Measurements from ENCODE around the gene CPSF7.

The CPSF7 gene

GRCh38 chr11:61375761-61376108 lies 54.0 kb downstream of the CPSF7 start:
- Histone ChIP-seq H3K4me2 (ENCODE audit: low read depth, low read length, poor library complexity, severe bottlenecking) (no peak overlapping the region), H3K9me3 (ENCODE audit: insufficient read depth, low read length) (peaks cover 20% of the 10 kb centered on the region; the same call in 1 of the 2 replicates), H3F3A (ENCODE audit: insufficient read depth) (peaks cover 12% of the 10 kb centered on the region; the same call in 1 of the 2 replicates), H3K9ac (ENCODE audit: low read length) (no peak overlapping the region), H2AFZ (ENCODE audit: low read depth, low read length, severe bottlenecking) (no peak overlapping the region), H3K27ac (ENCODE audit: low read depth, low read length) (no peak overlapping the region), H3K27me3 (ENCODE audit: low read length) (no peaks in the 10 kb centered on the region), H3K36me3 (ENCODE audit: low read length) (peaks cover 25% of the 10 kb centered on the region), H3K9me2 (replicated peaks; ENCODE audit: insufficient read depth, low read length) (no peaks in the 10 kb centered on the region), H4K20me1 (ENCODE audit: low read depth, low read length) (no peaks in the 10 kb centered on the region), H3K79me2 (ENCODE audit: insufficient read depth, low read length) (no peaks in the 10 kb centered on the region), H3K4me3 (ENCODE audit: insufficient read depth, low read length, poor library complexity, severe bottlenecking) (no peak overlapping the region)
- TF ChIP-seq CTCF (IDR thresholded peaks at IDR 0.05; ENCODE audit: insufficient read depth, low read length, poor library complexity, severe bottlenecking) (no peak), EZH2phosphoT487 (conservative IDR thresholded peaks at IDR 0.05; ENCODE audit: low read length) (no peak)

- Histone ChIP-seq H3K27ac (ENCODE audit: low read depth, low read length) (no peak overlapping the region), H3K9me3 (ENCODE audit: insufficient read depth, low read length) (peaks cover 20% of the 10 kb centered on the region; the same call in 1 of the 2 replicates), H4K20me1 (ENCODE audit: low read depth, low read length) (no peaks in the 10 kb centered on the region), H3K4me2 (ENCODE audit: low read depth, low read length, poor library complexity, severe bottlenecking) (no peak overlapping the region), H3K9ac (ENCODE audit: low read length) (no peak overlapping the region), H3K36me3 (ENCODE audit: low read length) (peaks cover 42% of the 10 kb centered on the region), H3F3A (ENCODE audit: insufficient read depth) (peaks cover 10% of the 10 kb centered on the region; the same call in 1 of the 2 replicates), H3K9me2 (replicated peaks; ENCODE audit: insufficient read depth, low read length) (no peaks in the 10 kb centered on the region), H3K4me3 (ENCODE audit: insufficient read depth, low read length, poor library complexity, severe bottlenecking) (no peak overlapping the region), H3K79me2 (ENCODE audit: insufficient read depth, low read length) (no peaks in the 10 kb centered on the region), H2AFZ (ENCODE audit: low read depth, low read length, severe bottlenecking) (no peak overlapping the region), H3K27me3 (ENCODE audit: low read length) (no peaks in the 10 kb centered on the region)
- TF ChIP-seq EZH2phosphoT487 (conservative IDR thresholded peaks at IDR 0.05; ENCODE audit: low read length), result no peak
These were observed 56.9 kb downstream of the CPSF7 start for GRCh38 chr11:61372659-61373420.

GRCh38 chr11:61370349-61371005 lies 59.3 kb downstream of the CPSF7 start:
- peaks cover 20% of the 10 kb centered on the region; the same call in 1 of the 2 replicates for H3K9me3 ChIP-seq (ENCODE audit: insufficient read depth, low read length)
- H4K20me1 ChIP-seq (ENCODE audit: low read depth, low read length), result no peaks in the 10 kb centered on the region
- no peak overlapping the region for H3K9ac ChIP-seq (ENCODE audit: low read length)
- no peaks in the 10 kb centered on the region for H3K27me3 ChIP-seq (ENCODE audit: low read length)
- no peak overlapping the region for H3K27ac ChIP-seq (ENCODE audit: low read depth, low read length)
- H3K9me2 ChIP-seq (replicated peaks; ENCODE audit: insufficient read depth, low read length), result no peaks in the 10 kb centered on the region
- H2AFZ ChIP-seq (ENCODE audit: low read depth, low read length, severe bottlenecking), result no peak overlapping the region
- no peak overlapping the region for H3K4me3 ChIP-seq (ENCODE audit: insufficient read depth, low read length, poor library complexity, severe bottlenecking)
- no peak for TF ChIP-seq EZH2phosphoT487 (conservative IDR thresholded peaks at IDR 0.05; ENCODE audit: low read length)
- no peak for TF ChIP-seq CTCF (IDR thresholded peaks at IDR 0.05; ENCODE audit: insufficient read depth, low read length, poor library complexity, severe bottlenecking)
- peaks cover 60% of the 10 kb centered on the region for H3K36me3 ChIP-seq (ENCODE audit: low read length)
- H3K4me2 ChIP-seq (ENCODE audit: low read depth, low read length, poor library complexity, severe bottlenecking), result no peak overlapping the region
- 0 out of 2 replicates have a peak, but pooled peaks cover 3% of the 10 kb centered on the region for H3K79me2 ChIP-seq (ENCODE audit: insufficient read depth, low read length)
- H3F3A ChIP-seq (ENCODE audit: insufficient read depth), result peaks cover 9% of the 10 kb centered on the region
